GM06990 (cell line): ENCODE results near the gene PROSER2.
"Not testable (repeated sequence)": the region's sequence is repeated elsewhere in the genome, so short reads cannot be mapped to it uniquely, and the experiment has no call there.

Experiments
- DNase-seq: peaks from one replicate; pipeline ENCODE4 v3.0.0-alpha.2; 2011; ENCODE audit not compliant: insufficient read length; ENCODE audit errors: extremely low read depth
- H3K27me3 ChIP-seq: replicated peaks from 2 replicates; pipeline ENCODE4 v1.6.0; 2011; ENCODE audit warnings: low read length; ENCODE audit not compliant: control insufficient read depth, insufficient read depth
- H3K36me3 ChIP-seq: 2 replicates; pipeline ENCODE4 v1.5.1; 2011; ENCODE audit warnings: low read length; ENCODE audit not compliant: control insufficient read depth, insufficient read depth
- H3K4me3 ChIP-seq: replicated peaks from 2 replicates; pipeline ENCODE4 v1.5.1; 2011; ENCODE audit warnings: low read depth, mild to moderate bottlenecking, control low read depth, low read length
- TF ChIP-seq, protein P1 (sequence below): IDR thresholded peaks from 2 replicates; pipeline ENCODE4 v1.5.1; 2011; ENCODE audit warnings: low read length, control low read depth, mild to moderate bottlenecking, inconsistent platforms; ENCODE audit not compliant: insufficient read depth, poor library complexity, severe bottlenecking

PROSER2 gene

DNA sequence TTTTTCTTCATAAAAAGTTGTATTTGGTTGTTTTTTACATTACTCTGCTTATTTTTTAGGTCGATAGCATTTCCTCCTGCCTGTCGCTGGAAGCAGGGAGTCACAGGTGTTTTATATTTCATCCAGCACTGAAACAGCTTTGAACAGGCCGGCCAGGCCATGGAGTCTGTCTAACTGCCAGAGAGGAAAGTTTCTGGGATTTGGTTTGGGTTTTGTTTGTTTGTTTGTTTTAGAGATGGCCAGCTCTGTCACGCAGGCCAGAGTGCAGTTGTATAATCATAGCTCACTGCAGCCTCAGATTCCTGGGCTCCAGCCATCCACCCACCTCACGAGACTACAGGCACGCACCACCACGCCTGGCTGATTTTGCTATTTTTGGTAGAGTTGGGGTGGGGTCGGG is 23.4 kb downstream of the PROSER2 start:
- H3K4me3 ChIP-seq, result no peak overlapping the region
- TF ChIP-seq, protein P1, sequence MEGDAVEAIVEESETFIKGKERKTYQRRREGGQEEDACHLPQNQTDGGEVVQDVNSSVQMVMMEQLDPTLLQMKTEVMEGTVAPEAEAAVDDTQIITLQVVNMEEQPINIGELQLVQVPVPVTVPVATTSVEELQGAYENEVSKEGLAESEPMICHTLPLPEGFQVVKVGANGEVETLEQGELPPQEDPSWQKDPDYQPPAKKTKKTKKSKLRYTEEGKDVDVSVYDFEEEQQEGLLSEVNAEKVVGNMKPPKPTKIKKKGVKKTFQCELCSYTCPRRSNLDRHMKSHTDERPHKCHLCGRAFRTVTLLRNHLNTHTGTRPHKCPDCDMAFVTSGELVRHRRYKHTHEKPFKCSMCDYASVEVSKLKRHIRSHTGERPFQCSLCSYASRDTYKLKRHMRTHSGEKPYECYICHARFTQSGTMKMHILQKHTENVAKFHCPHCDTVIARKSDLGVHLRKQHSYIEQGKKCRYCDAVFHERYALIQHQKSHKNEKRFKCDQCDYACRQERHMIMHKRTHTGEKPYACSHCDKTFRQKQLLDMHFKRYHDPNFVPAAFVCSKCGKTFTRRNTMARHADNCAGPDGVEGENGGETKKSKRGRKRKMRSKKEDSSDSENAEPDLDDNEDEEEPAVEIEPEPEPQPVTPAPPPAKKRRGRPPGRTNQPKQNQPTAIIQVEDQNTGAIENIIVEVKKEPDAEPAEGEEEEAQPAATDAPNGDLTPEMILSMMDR, result no peak
- H3K36me3 ChIP-seq, result no peaks in the 10 kb centered on the region
- DNase-seq, result no peak
- H3K27me3 ChIP-seq, result no peaks in the 10 kb centered on the region; the same call in 1 of the 2 replicates

DNA sequence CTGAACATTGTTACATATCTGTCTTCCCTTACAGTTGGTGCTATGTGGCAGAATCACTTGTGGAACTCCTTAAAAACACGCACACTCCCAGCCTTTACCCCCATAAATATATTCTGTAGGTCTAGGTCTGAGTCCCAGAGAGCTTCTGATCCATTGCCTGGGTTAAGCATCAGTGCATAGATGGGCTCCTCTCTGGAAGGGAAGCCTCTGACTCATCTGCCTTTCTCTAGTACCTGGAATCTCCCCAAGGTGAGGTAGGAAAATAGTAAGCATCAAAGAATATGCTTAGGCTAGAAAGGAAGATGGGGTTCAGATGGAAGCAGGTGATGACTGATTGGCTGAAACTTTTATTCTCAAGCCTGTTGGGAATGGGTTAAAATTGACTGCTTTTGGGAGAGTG is 26.1 kb downstream of the PROSER2 start:
- TF ChIP-seq, protein P1, result no peak
- Histone ChIP-seq H3K4me3 (no peak overlapping the region), H3K27me3 (no peaks in the 10 kb centered on the region; the same call in 1 of the 2 replicates), H3K36me3 (no peaks in the 10 kb centered on the region)
- no peak for DNase-seq

DNA sequence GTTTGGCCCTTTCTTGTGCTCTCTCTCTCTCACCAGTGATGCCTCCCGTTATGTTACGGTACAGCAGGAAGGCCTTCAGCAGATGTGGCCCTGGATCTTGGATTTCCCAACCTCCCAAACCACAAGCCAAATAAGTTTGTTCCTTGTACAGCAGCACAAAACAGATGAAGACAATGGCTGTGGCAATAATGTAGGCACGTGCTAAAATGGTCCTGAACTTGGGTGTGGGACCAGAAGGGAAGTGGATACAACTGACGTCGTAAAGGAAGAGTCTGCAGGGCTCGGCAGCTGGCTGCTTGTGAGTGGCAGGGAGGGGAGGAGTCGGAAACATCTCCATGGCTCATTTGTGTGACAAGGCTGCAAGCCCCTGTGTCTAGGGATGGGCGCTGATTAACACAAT is 26.8 kb downstream of the PROSER2 start:
- DNase-seq, result no peak
- H3K27me3 ChIP-seq, result no peaks in the 10 kb centered on the region; the same call in 1 of the 2 replicates
- TF ChIP-seq, protein P1, result no peak
- no peaks in the 10 kb centered on the region for H3K36me3 ChIP-seq
- H3K4me3 ChIP-seq, result no peak overlapping the region

DNA sequence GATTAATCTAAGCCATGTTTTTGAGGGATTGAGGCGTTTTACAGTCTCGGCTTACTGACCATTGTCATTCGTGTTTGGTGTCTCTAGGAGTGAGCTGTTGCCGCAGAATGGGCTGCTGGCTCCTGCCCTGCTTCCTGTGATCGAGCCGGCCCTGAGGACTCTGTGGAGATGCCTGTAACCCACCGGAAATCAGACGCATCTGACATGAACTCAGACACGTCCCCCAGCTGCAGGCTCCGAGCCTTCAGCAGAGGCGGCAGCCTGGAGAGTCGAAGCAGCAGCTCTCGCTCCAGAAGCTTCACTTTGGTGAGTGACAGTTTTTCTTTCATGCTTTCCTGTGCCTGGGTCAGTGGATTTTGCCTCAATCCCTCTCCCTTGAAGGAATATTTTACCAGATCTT is 28.8 kb downstream of the PROSER2 start:
- Histone ChIP-seq H3K27me3 (no peaks in the 10 kb centered on the region; the same call in 1 of the 2 replicates), H3K36me3 (no peaks in the 10 kb centered on the region), H3K4me3 (no peak overlapping the region)
- TF ChIP-seq, protein P1, result no peak
- no peak for DNase-seq

DNA sequence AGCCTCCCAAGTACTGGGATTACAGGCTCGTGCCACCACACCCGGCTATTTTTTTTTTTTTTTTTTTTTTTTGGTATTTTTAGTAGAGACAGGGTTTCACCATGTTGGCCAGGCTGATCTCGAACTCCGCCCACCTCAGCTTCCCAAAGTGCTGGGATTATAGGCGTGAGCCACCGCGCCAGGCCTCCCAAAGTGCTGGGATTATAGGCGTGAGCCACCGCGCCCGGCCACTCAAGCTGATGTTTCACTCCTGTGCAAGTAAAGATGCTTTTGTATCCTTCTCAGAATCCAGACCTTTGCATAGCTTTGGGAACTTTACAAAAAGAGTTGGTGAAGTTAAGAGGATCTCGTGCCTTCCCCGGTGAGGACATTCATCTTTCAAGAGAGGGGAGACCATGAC is 29.5 kb downstream of the PROSER2 start:
- not testable (repeated sequence) for H3K27me3 ChIP-seq, H3K36me3 ChIP-seq, H3K4me3 ChIP-seq, DNase-seq

DNA sequence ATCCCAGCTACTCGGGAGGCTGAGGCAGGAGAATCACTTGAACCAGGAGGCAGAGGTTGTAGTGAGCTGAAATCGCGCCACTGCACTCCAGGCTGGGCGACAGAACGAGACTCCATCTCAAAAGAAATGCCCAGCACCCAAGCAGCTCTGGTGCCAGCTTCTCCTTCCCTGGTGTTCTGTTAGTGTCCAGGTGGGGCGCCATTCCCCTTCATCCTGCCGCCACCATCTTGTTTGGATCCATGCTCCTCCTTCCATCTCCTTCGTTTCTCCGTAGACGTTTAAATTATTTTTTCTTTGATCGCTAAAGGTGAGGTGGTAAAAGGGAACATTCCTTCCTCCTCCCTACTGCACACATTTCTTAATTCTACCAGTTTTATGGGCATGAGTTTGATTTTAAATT is 30.3 kb downstream of the PROSER2 start:
- TF ChIP-seq, protein P1, result peak; percentile 38
- Histone ChIP-seq H3K27me3 (no peaks in the 10 kb centered on the region; the same call in 1 of the 2 replicates), H3K36me3 (no peaks in the 10 kb centered on the region), H3K4me3 (no peak overlapping the region)
- DNase-seq, result no peak
